Activated CD8-positive, alpha-beta T cell treated with anti-CD3 and anti-CD28 coated beads, Interleukin-2, amount 10 ng/mL, durations not matched to agents 7 days and 5 days (primary cell): ENCODE data around the gene CDX2. TPM values are rescaled to one million over a fixed set of nuclear protein-coding genes. Genes with fewer than 3 reads are reported as not detected.

Source experiments
- ATAC-seq: fragments of 150-1000 bp; cut with Tn5 transposase; one replicate; pipeline ENCODE4 v1.10.0; 2021; ENCODE audit warnings: moderate library complexity
- CTCF ChIA-PET: fragments of 350-600 bp; sonication (Branson Sonifier 250); formaldehyde crosslinking; loops from one replicate; lab custom pipeline; 2021; ENCODE audit warnings: antibody characterized with exemption; lab: Charles Lee
- POLR2A ChIA-PET: fragments of 350-600 bp; sonication (Branson Sonifier 250); formaldehyde crosslinking; loops from one replicate; lab custom pipeline; 2021; ENCODE audit warnings: antibody characterized with exemption; lab: Charles Lee
- DNase-seq: peaks from one replicate; pipeline ENCODE4 v3.0.0-alpha.2; 2020
- H3K27ac Mint-ChIP-seq: one replicate; pipeline ENCODE4 v1.8.0; 2021; ENCODE audit warnings: mild to moderate bottlenecking, mixed read lengths
- H3K27me3 Mint-ChIP-seq: one replicate; pipeline ENCODE4 v1.8.0; 2021; ENCODE audit warnings: low read depth, mixed read lengths
- H3K36me3 Mint-ChIP-seq: one replicate; pipeline ENCODE4 v1.8.0; 2021; ENCODE audit warnings: low read depth, mixed read lengths
- H3K4me1 Mint-ChIP-seq: one replicate; pipeline ENCODE4 v1.8.0; 2021; ENCODE audit warnings: low read depth, mixed read lengths
- H3K4me3 Mint-ChIP-seq: one replicate; pipeline ENCODE4 v1.8.0; 2021; ENCODE audit warnings: mild to moderate bottlenecking, mixed read lengths
- H3K9me3 Mint-ChIP-seq: one replicate; pipeline ENCODE4 v1.8.0; 2022; ENCODE audit warnings: mixed read lengths; ENCODE audit not compliant: insufficient read depth
- total RNA-seq, 2 experiments: library from RNA; stranded (reverse); gene quantifications; one replicate each; pipeline ENCODE4 v1.2.3, GENCODE V29; 2021

CDX2 gene
- total RNA-seq, 2 experiments from 2014 or later, result not detected

DNA sequence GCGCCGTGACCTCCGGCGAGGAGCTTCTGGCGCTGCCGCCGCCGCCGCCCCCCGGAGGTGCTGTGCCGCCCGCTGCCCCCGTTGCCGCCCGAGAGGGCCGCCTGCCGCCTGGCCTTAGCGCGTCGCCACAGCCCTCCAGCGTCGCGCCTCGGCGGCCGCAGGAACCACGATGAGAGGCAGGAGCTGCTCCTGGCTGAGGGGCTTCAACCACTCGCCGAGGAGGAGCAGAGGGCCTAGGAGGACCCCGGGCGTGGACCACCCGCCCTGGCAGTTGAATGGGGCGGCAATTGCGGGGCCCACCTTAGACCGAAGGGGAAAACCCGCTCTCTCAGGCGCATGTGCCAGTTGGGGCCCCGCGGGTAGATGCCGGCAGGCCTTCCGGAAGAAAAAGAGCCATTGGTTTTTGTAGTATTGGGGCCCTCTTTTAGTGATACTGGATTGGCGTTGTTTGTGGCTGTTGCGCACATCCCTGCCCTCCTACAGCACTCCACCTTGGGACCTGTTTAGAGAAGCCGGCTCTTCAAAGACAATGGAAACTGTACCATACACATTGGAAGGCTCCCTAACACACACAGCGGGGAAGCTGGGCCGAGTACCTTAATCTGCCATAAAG, 44.5 kb downstream of the CDX2 start:
- ChIA-PET POLR2A (interaction anchor here (0.7 kb wide), 1 partner anchor 30 kb away, joined by 3 read pairs; no protein-coding TSS in a partner anchor), CTCF (no interaction called here)
- Mint-ChIP-seq H3K4me1 (peaks cover 21% of the 10 kb centered on the region), H3K9me3 (no peaks in the 10 kb centered on the region), H3K27ac (no peak overlapping the region), H3K27me3 (peaks cover 83% of the 10 kb centered on the region), H3K4me3 (no peak overlapping the region), H3K36me3 (peaks cover 10% of the 10 kb centered on the region)
- no peak for ATAC-seq
- no peak for DNase-seq

- CTCF ChIA-PET, result no interaction called here
- no peak for DNase-seq
These were observed 45.2 kb downstream of the CDX2 start for GRCh38 chr13:27923794-27924528.

DNA sequence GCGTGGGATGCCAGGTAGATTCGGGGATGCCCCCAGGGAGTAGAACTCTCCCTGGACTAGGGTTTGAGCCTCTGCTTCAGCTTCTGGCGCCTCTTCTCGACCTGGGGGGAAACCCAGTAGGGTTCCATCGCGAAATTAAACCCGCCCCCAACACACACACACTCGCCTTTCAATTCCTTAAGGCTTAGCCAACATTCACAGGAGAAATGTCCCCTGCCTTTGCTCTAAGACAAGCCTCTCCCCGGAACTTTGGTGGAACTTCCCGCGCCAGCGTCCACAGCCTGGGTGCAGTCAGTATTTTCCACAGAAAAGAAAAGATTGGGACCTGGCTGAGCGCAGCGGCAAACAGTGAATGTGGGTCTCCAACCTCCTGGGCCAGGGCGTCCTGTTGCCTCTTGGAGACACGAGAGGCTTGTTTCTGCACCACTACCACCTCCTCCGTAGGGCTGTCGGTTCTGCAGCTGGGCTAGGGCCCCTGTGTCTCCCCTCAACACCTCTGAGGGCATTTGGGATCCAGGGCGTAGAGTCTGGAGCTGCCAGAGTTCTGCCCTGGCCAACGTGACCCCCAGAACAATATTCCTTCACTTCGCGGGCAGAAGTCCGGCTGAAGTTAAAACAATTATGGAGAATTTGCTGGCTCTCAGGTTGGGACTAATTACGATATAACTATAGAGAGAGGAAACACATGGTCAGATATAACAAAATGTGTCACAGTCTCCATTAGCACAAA, 46.1 kb downstream of the CDX2 start:
- Mint-ChIP-seq H3K27me3 (peaks cover 82% of the 10 kb centered on the region), H3K9me3 (no peaks in the 10 kb centered on the region), H3K27ac (peak overlapping the region; percentile 61), H3K36me3 (peaks cover 8% of the 10 kb centered on the region), H3K4me1 (peaks cover 26% of the 10 kb centered on the region), H3K4me3 (peak overlapping the region; percentile 20)
- POLR2A ChIA-PET, result no interaction called here
- CTCF ChIA-PET, result interaction anchor here (1.6 kb wide), 1 partner anchor 61 kb away, joined by 4 read pairs; no protein-coding TSS in a partner anchor
- ATAC-seq, result no peak
- no peak for DNase-seq

More at GRCh38 chr13:27923794-27924528, 45.2 kb downstream of the CDX2 start:
- H3K27ac Mint-ChIP-seq, result peak overlapping the region; percentile 61
- POLR2A ChIA-PET, result interaction anchor here (0.7 kb wide), 1 partner anchor 30 kb away, joined by 3 read pairs; no protein-coding TSS in a partner anchor
- peaks cover 82% of the 10 kb centered on the region for H3K27me3 Mint-ChIP-seq
- H3K4me3 Mint-ChIP-seq, result no peak overlapping the region
- ATAC-seq, result no peak
- H3K9me3 Mint-ChIP-seq, result no peaks in the 10 kb centered on the region
- H3K36me3 Mint-ChIP-seq, result peaks cover 10% of the 10 kb centered on the region
- H3K4me1 Mint-ChIP-seq, result peaks cover 21% of the 10 kb centered on the region

DNA sequence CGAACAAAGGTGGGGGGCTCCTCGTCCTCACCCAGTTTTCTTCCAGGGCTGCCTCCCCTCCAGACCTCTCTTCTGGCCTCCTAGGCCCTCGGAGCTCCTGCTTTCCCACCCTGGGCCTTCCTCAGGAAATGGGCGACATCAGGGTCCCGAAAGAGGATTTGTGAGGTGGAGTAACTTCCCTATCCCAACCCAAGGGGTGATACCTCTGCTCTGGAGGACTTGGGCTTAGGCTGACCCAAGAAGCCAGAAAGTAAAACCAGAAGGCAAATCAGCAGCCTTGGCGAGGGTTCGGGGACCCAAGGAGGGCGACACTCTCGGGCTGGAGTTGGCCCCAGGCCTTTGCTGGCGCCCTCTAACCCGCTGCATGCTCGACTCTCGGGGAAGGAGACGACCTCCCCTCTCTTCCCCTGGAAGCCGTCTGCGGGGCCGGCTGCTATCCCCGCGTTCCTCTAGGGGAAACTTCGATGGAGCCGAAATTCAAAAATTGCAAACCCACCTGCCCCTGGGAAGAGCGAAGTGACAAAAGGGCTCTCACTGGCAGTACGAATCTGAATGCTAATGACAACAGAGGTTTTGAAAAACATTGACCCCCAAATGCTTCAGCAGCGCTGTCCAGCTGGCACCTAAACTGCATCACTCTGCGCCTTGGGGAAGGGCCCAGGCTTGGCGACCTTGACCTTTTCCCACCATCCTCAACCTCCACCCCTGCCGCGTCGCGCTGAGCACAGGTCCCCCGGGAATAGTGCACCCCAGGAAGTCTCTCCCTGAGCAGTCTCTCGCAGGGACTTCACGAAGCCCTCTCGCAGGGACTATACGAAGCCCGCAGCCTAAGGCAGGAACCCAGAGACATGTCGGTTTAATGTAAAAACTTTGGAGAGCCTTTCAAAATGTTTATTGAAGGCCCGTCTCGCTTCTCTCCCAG, 46.9 kb downstream of the CDX2 start:
- Mint-ChIP-seq H3K9me3 (no peaks in the 10 kb centered on the region), H3K4me1 (peaks cover 31% of the 10 kb centered on the region), H3K4me3 (peak overlapping the region; percentile 63), H3K36me3 (peaks cover 4% of the 10 kb centered on the region), H3K27me3 (peaks cover 80% of the 10 kb centered on the region), H3K27ac (no peak overlapping the region)
- ATAC-seq (no peak), DNase-seq (no peak)
- ChIA-PET POLR2A (no interaction called here), CTCF (interaction anchor here (1.2 to 1.6 kb wide), 2 partner anchors 32 to 62 kb away, joined by 4 to 6 read pairs; no protein-coding TSS in a partner anchor)

- POLR2A ChIA-PET, result no interaction called here
- CTCF ChIA-PET, result interaction anchor here (1.2 to 1.6 kb wide), 2 partner anchors 33 to 62 kb away, joined by 4 to 6 read pairs; no protein-coding TSS in a partner anchor
- ATAC-seq, result peak; percentile 43
- H3K36me3 Mint-ChIP-seq, result peaks cover 4% of the 10 kb centered on the region
- H3K9me3 Mint-ChIP-seq, result no peaks in the 10 kb centered on the region
- peaks cover 25% of the 10 kb centered on the region for H3K4me1 Mint-ChIP-seq
- H3K27me3 Mint-ChIP-seq, result peaks cover 80% of the 10 kb centered on the region
- DNase-seq, result peak; percentile 39
- H3K27ac Mint-ChIP-seq, result no peak overlapping the region
- H3K4me3 Mint-ChIP-seq, result peak overlapping the region; percentile 63
These were observed 47.6 kb downstream of the CDX2 start for GRCh38 chr13:27921421-27921960.

- H3K4me3 Mint-ChIP-seq, result peak overlapping the region; percentile 63
- H3K36me3 Mint-ChIP-seq, result peaks cover 2% of the 10 kb centered on the region
- peaks cover 81% of the 10 kb centered on the region for H3K27me3 Mint-ChIP-seq
- H3K27ac Mint-ChIP-seq, result peak overlapping the region; percentile 66
- H3K4me1 Mint-ChIP-seq, result peaks cover 25% of the 10 kb centered on the region
- H3K9me3 Mint-ChIP-seq, result no peaks in the 10 kb centered on the region
- DNase-seq (no peak), ATAC-seq (no peak)
- POLR2A ChIA-PET, result no interaction called here
- CTCF ChIA-PET, result interaction anchor here (1.2 to 1.6 kb wide), 2 partner anchors 33 to 63 kb away, joined by 4 to 6 read pairs; no protein-coding TSS in a partner anchor
These were observed 48.3 kb downstream of the CDX2 start for GRCh38 chr13:27920677-27921420.

- Mint-ChIP-seq H3K4me1 (peaks cover 22% of the 10 kb centered on the region), H3K36me3 (peaks cover 2% of the 10 kb centered on the region), H3K4me3 (peak within 1 kb of the TSS; percentile 63), H3K27me3 (peaks cover 81% of the 10 kb centered on the region), H3K9me3 (no peaks in the 10 kb centered on the region), H3K27ac (peak within 1 kb of the TSS; percentile 66)
- ATAC-seq (no peak), DNase-seq (no peak)
- POLR2A ChIA-PET, result no interaction called here
- CTCF ChIA-PET, result no interaction called here
These were observed 49.0 kb downstream of the CDX2 start, which contains the start of gene PDX1 for GRCh38 chr13:27919934-27920676. Gene PDX1 (plus strand): TSS chr13:27920000. CDS start chr13:27920139, 139 bp downstream.

- peak; percentile 21 for ATAC-seq
- ChIA-PET POLR2A (no interaction called here), CTCF (no interaction called here)
- H3K36me3 Mint-ChIP-seq, result peaks cover 2% of the 10 kb centered on the region
- no peak overlapping the region for H3K27ac Mint-ChIP-seq
- no peak overlapping the region for H3K4me3 Mint-ChIP-seq
- peaks cover 80% of the 10 kb centered on the region for H3K27me3 Mint-ChIP-seq
- peaks cover 22% of the 10 kb centered on the region for H3K4me1 Mint-ChIP-seq
- no peaks in the 10 kb centered on the region for H3K9me3 Mint-ChIP-seq
- DNase-seq, result no peak
These were observed 49.5 kb downstream of the CDX2 start for GRCh38 chr13:27919659-27919933.

- Mint-ChIP-seq H3K27ac (no peak overlapping the region), H3K36me3 (peaks cover 2% of the 10 kb centered on the region), H3K9me3 (no peaks in the 10 kb centered on the region), H3K4me3 (no peak overlapping the region), H3K4me1 (peaks cover 22% of the 10 kb centered on the region), H3K27me3 (peaks cover 79% of the 10 kb centered on the region)
- CTCF ChIA-PET, result no interaction called here
- POLR2A ChIA-PET, result interaction anchor here (0.6 kb wide), 1 partner anchor 56 kb away, joined by 3 read pairs; no protein-coding TSS in a partner anchor
- ATAC-seq (no peak), DNase-seq (no peak)
These were observed 50.0 kb downstream of the CDX2 start for GRCh38 chr13:27918918-27919658.
